H1 (cell line): ENCODE results near the gene SNTG2. TPM values are rescaled to one million over a fixed set of nuclear protein-coding genes. Genes with fewer than 3 reads are reported as not detected.

ENCODE experiments used
- CTCF ChIA-PET: fragments of 300-600 bp; sonication (Branson Sonifier 250); formaldehyde crosslinking; loops from one replicate; lab custom pipeline; 2021; ENCODE audit not compliant: partially characterized antibody; lab: Charles Lee
- POLR2A ChIA-PET: fragments of 300-600 bp; sonication (Branson Sonifier 250); formaldehyde crosslinking; loops from one replicate; lab custom pipeline; 2021; ENCODE audit warnings: inconsistent platforms; ENCODE audit not compliant: partially characterized antibody; lab: Charles Lee
- DNase-seq, 2 experiments: peaks; one replicate each; pipeline versions ENCODE4 v3.0.0 to v3.0.0-alpha.2; 2010 to 2022; ENCODE audit warnings: low spot score in 2 of 2, low read depth in 1 of 2, mixed read lengths in 1 of 2
- FAIRE-seq: peaks from 2 replicates; lab custom pipeline; 2011; peaks lifted over from hg19 to GRCh38; lab: Jason Lieb, UNC
- H2AFZ ChIP-seq: 2 replicates; pipeline ENCODE4 v1.8.1; 2012; ENCODE audit warnings: low read length, inconsistent platforms
- H2AK5ac ChIP-seq: 2 replicates; pipeline ENCODE4 v1.6.1; 2013; ENCODE audit warnings: low read depth, low read length
- H2BK120ac ChIP-seq: replicated peaks from 2 replicates; pipeline ENCODE3; 2013; ENCODE audit warnings: low read depth, low read length, inconsistent platforms
- H2BK12ac ChIP-seq: 2 replicates; pipeline ENCODE4 v1.6.1; 2013; ENCODE audit warnings: low read depth, low read length
- H2BK15ac ChIP-seq: 2 replicates; pipeline ENCODE4 v1.6.1; 2013; ENCODE audit warnings: low read length
- H2BK20ac ChIP-seq: 2 replicates; pipeline ENCODE4 v1.6.1; 2013; ENCODE audit warnings: low read length
- H2BK5ac ChIP-seq: 2 replicates; pipeline ENCODE4 v1.6.1; 2013; ENCODE audit warnings: low read depth, low read length
- H3K14ac ChIP-seq: 2 replicates; pipeline ENCODE4 v1.6.1; 2013; ENCODE audit warnings: inconsistent platforms; ENCODE audit not compliant: insufficient read length
- H3K18ac ChIP-seq: 2 replicates; pipeline ENCODE4 v1.6.1; 2013; ENCODE audit warnings: low read length; ENCODE audit errors: extremely low read depth
- H3K23ac ChIP-seq: 2 replicates; pipeline ENCODE4 v1.6.1; 2013; ENCODE audit warnings: inconsistent platforms; ENCODE audit not compliant: insufficient read length
- H3K23me2 ChIP-seq: 2 replicates; pipeline ENCODE4 v1.6.1; 2013; ENCODE audit warnings: low read depth, low read length
- H3K27ac ChIP-seq: 2 replicates; pipeline ENCODE4 v1.6.1; 2011; ENCODE audit warnings: low read depth, low read length, inconsistent platforms
- H3K27me3 ChIP-seq, 4 experiments: replicated peaks in 1 of 4; 1 replicate in 1 of 4; 2 replicates in 3 of 4; pipeline versions ENCODE4 v1.6.1 to v1.8.1; 2011 to 2013; ENCODE audit warnings: low read length in 3 of 4, mild to moderate bottlenecking in 3 of 4, inconsistent platforms in 2 of 4, mixed read lengths in 2 of 4, moderate library complexity in 1 of 4; ENCODE audit not compliant: control insufficient read depth in 3 of 4, insufficient read depth in 3 of 4; ENCODE audit errors: extremely low read depth in 1 of 4
- H3K36me3 ChIP-seq, 4 experiments: 2 replicates each; pipeline versions ENCODE4 v1.6.1 to v1.8.1; 2011 to 2013; ENCODE audit warnings: mild to moderate bottlenecking in 4 of 4, low read length in 3 of 4, moderate library complexity in 2 of 4, control low read depth in 1 of 4, inconsistent platforms in 1 of 4; ENCODE audit not compliant: insufficient read depth in 4 of 4, control insufficient read depth in 2 of 4
- H3K4ac ChIP-seq: replicated peaks from 2 replicates; pipeline ENCODE3; 2013; ENCODE audit warnings: low read length, low read depth, mixed read lengths, inconsistent platforms; ENCODE audit not compliant: insufficient read length
- H3K4me1 ChIP-seq, 4 experiments: replicated peaks in 1 of 4; 1 replicate in 1 of 4; 2 replicates in 3 of 4; pipeline versions ENCODE4 v1.6.1 to v1.8.1; 2011 to 2013; ENCODE audit warnings: low read length in 3 of 4, inconsistent platforms in 2 of 4, mixed read lengths in 1 of 4; ENCODE audit not compliant: insufficient read depth in 4 of 4, control insufficient read depth in 3 of 4
- H3K4me2 ChIP-seq, 2 experiments: 2 replicates each; pipeline versions ENCODE4 v1.6.1 to v1.8.1; 2011 to 2013; ENCODE audit warnings: low read depth in 2 of 2, low read length in 2 of 2, control low read depth in 1 of 2, inconsistent platforms in 1 of 2, mild to moderate bottlenecking in 1 of 2; ENCODE audit not compliant: insufficient read depth in 1 of 2
- H3K4me3 ChIP-seq, 4 experiments: fragments of 200-600, 300-600 bp in 1 of 4; sonication (generic), shearing (Covaris generic), sonication (Bioruptor Twin) in 1 of 4; 2 replicates each; pipeline versions ENCODE4 v1.5.1 to v1.8.1; 2011 to 2016; ENCODE audit warnings: low read length in 4 of 4, low read depth in 3 of 4, control low read depth in 2 of 4, inconsistent platforms in 2 of 4, mild to moderate bottlenecking in 2 of 4, mixed read lengths in 1 of 4, moderate library complexity in 1 of 4; ENCODE audit not compliant: insufficient read depth in 2 of 4; ENCODE audit errors: extremely low read depth in 1 of 4
- H3K56ac ChIP-seq: replicated peaks from 2 replicates; pipeline ENCODE3; 2013; ENCODE audit warnings: low read depth, mild to moderate bottlenecking, mixed read lengths, low read length, inconsistent platforms; ENCODE audit not compliant: insufficient read length
- H3K79me1 ChIP-seq: 2 replicates; pipeline ENCODE4 v1.6.1; 2013; ENCODE audit warnings: low read depth, low read length, control low read depth
- H3K79me2 ChIP-seq, 2 experiments: 2 replicates each; pipeline versions ENCODE4 v1.6.1 to v1.8.1; 2012 to 2013; ENCODE audit warnings: low read length in 2 of 2, mild to moderate bottlenecking in 2 of 2, inconsistent platforms in 1 of 2; ENCODE audit not compliant: insufficient read depth in 2 of 2, control insufficient read depth in 1 of 2
- H3K9ac ChIP-seq, 4 experiments: replicated peaks in 1 of 4; 1 replicate in 1 of 4; 2 replicates in 3 of 4; pipeline versions ENCODE4 v1.6.1 to v1.8.1; 2011 to 2013; ENCODE audit warnings: low read depth in 3 of 4, low read length in 3 of 4, control low read depth in 2 of 4, mild to moderate bottlenecking in 2 of 4, moderate library complexity in 2 of 4, inconsistent platforms in 1 of 4; ENCODE audit errors: extremely low read depth in 1 of 4
- H3K9me3 ChIP-seq, 2 experiments: 2 replicates each; pipeline versions ENCODE4 v1.6.1 to v1.8.1; 2012 to 2013; ENCODE audit warnings: mild to moderate bottlenecking in 2 of 2, moderate library complexity in 2 of 2, control low read depth in 1 of 2, inconsistent platforms in 1 of 2, low read depth in 1 of 2, low read length in 1 of 2, mixed read lengths in 1 of 2; ENCODE audit not compliant: insufficient read depth in 2 of 2
- H4K20me1 ChIP-seq, 2 experiments: replicated peaks in 1 of 2; 2 replicates each; pipeline versions ENCODE3 to v1.8.1; 2011 to 2013; ENCODE audit warnings: inconsistent platforms in 2 of 2, low read length in 2 of 2, mild to moderate bottlenecking in 1 of 2; ENCODE audit not compliant: insufficient read depth in 2 of 2, control insufficient read depth in 1 of 2
- H4K5ac ChIP-seq: 2 replicates; pipeline ENCODE4 v1.6.1; 2013; ENCODE audit warnings: low read length, low read depth, mixed read lengths, inconsistent platforms; ENCODE audit not compliant: insufficient read length
- H4K8ac ChIP-seq: 2 replicates; pipeline ENCODE4 v1.8.0; 2013; ENCODE audit warnings: mild to moderate bottlenecking, moderate library complexity, low read length, inconsistent platforms; ENCODE audit not compliant: insufficient read depth; ENCODE audit errors: extremely low read depth
- H4K91ac ChIP-seq: replicated peaks from 2 replicates; pipeline ENCODE3; 2013; ENCODE audit warnings: low read length, mixed read lengths, inconsistent platforms; ENCODE audit not compliant: insufficient read length
- ASH2L ChIP-seq: fragments of 200-600, 300-600 bp; sonication (generic); IDR thresholded peaks from one replicate; pipeline ENCODE4 v1.7.1; 2017; ENCODE audit warnings: low read length
- CHD2 ChIP-seq: IDR thresholded peaks from 2 replicates; pipeline ENCODE4 v1.6.1; 2012; ENCODE audit warnings: low read length, improper control_type of control experiment
- EGR1 ChIP-seq: IDR thresholded peaks from 2 replicates; pipeline ENCODE4 v1.6.1; 2011; ENCODE audit warnings: low read depth, low read length, borderline replicate concordance
- KDM4A ChIP-seq: IDR thresholded peaks from one replicate; pipeline ENCODE4 v1.7.1; 2012; ENCODE audit warnings: low read depth, mild to moderate bottlenecking, moderate library complexity, low read length, inconsistent platforms; ENCODE audit not compliant: severe bottlenecking
- MAX ChIP-seq: IDR thresholded peaks from 2 replicates; pipeline ENCODE4 v1.6.1; 2012; ENCODE audit warnings: inconsistent platforms
- RBBP5 ChIP-seq: IDR thresholded peaks from 2 replicates; pipeline ENCODE4 v1.7.1; 2012; ENCODE audit warnings: low read depth, mild to moderate bottlenecking, inconsistent platforms, low read length, moderate library complexity, borderline replicate concordance
- SIRT6 ChIP-seq: IDR thresholded peaks from one replicate; pipeline ENCODE4 v1.7.1; 2012; ENCODE audit warnings: low read length, inconsistent platforms
- SP4 ChIP-seq: IDR thresholded peaks from 2 replicates; pipeline ENCODE4 v1.6.1; 2012; ENCODE audit warnings: low read length, inconsistent platforms
- WGBS, 2 experiments: shearing (Covaris generic) in 1 of 2; methylation state at CpG; one replicate each; pipeline versions ENCODE4 v1.1.6 to v1.1.7; 2013 to 2015; ENCODE audit warnings: low lambda C conversion rate in 2 of 2, mixed read lengths in 2 of 2, inconsistent platforms in 1 of 2, low coverage in 1 of 2, missing lambda C conversion rate in 1 of 2; ENCODE audit not compliant: insufficient replicate concordance in 2 of 2, insufficient coverage in 1 of 2, insufficient read length in 1 of 2; ENCODE audit errors: extremely low coverage in 1 of 2, missing lambda C conversion rate in 1 of 2; 5-methylcytosine and 5-hydroxymethylcytosine counted together
- long read RNA-seq, 2 experiments: library from RNA in 1 of 2; library from capped mRNA in 1 of 2; stranded (forward); transcript quantifications; one replicate each; pipeline ENCODE4 v2.0.0, GENCODE V29; 2021; ENCODE audit warnings: inconsistent platforms in 1 of 2
- polyA minus RNA-seq, 3 experiments: library from RNA; depleted of rRNA, polyadenylated mRNA; stranded (reverse); fragments of >200 nt; gene quantifications; 1 replicate in 2 of 3; 2 replicates in 1 of 3; pipeline ENCODE4 v1.2.3, GENCODE V29; 2011
- polyA plus RNA-seq, 7 experiments: library from polyadenylated mRNA; depleted of rRNA in 3 of 7; stranded (reverse) in 5 of 7; unstranded in 2 of 7; fragments of >200 nt in 5 of 7; fragments of 200-250 nt in 2 of 7; gene quantifications; 1 replicate in 5 of 7; 2 replicates in 1 of 7; 4 replicates in 1 of 7; pipeline versions ENCODE4 v1.2.1 to v1.2.3, GENCODE V29; 2011 to 2013; ENCODE audit warnings: missing spikeins in 2 of 7, mixed read lengths in 2 of 7
- total RNA-seq: library from RNA; stranded (reverse); fragmentation: NEBNext Ultra II Directional; extraction: Animal tissue kit (Norgen Biotek cat#: 25700); gene quantifications from 2 replicates; pipeline ENCODE4 v1.2.1, GENCODE V29; 2021

The SNTG2 gene
- 14.3 and 18.1 TPM in 2 replicates for total RNA-seq
- polyA plus RNA-seq (2011; rRNA removed): 6.6 TPM in 2 replicates
- polyA plus RNA-seq (2011; cell fraction: cytosol; rRNA removed): 8.8 TPM
- 24.3 TPM for polyA plus RNA-seq (2011; cell fraction: nucleus; rRNA removed)
- 7.4 to 10.4 TPM (median 9.0 TPM) in 4 replicates for polyA plus RNA-seq (2012, experiment 1 of 2)
- polyA plus RNA-seq (2012, experiment 2 of 2): 4.1 TPM
- polyA plus RNA-seq (2013, experiment 1 of 2): 4.3 TPM
- 5.0 TPM for polyA plus RNA-seq (2013, experiment 2 of 2)
- 21.3 and 26.6 TPM in 2 replicates for polyA minus RNA-seq (2011; rRNA and poly(A)+ RNA removed)
- 17.2 TPM for polyA minus RNA-seq (2011; cell fraction: cytosol; rRNA and poly(A)+ RNA removed)
- 62.8 TPM for polyA minus RNA-seq (2011; cell fraction: nucleus; rRNA and poly(A)+ RNA removed)
- long read RNA-seq, experiment 1, partial matches to known transcripts: 1 of 12 reads
- long read RNA-seq, experiment 1, other reads (novel, unspliced or antisense): 11 of 12 reads
- long read RNA-seq, experiment 2, partial matches to known transcripts: 0 of 4 reads
- long read RNA-seq, experiment 2, other reads (novel, unspliced or antisense): 4 of 4 reads

- CTCF ChIA-PET: interaction anchor here (0.7 to 1.1 kb wide), 2 partner anchors 52 to 229 kb away, joined by 3 read pairs; no protein-coding TSS in a partner anchor
- TF ChIP-seq SP4 (no peak), CHD2 (no peak), MAX (peak; percentile 74), EGR1 (peak; percentile 96), ASH2L (peak; percentile 93), RBBP5 (0 out of 2 replicates have a peak, but pooled peaks have one; percentile 62), KDM4A (peak; percentile 68), SIRT6 (no peak)
Observed at GRCh38 chr2:950080-950966, at the start of gene SNTG2. SNTG2 (plus strand) TSS chr2:950849; CDS start chr2:950997, 148 bp downstream.

More at GRCh38 chr2:950080-950966, at the start of gene SNTG2:
- no peak within 1 kb of the TSS for H3K14ac ChIP-seq
- peak within 1 kb of the TSS; percentile 34; the same call in 1 of the 2 replicates for H3K18ac ChIP-seq
- peaks cover 7 to 16% of the 10 kb centered on the region in 2 experiments for H4K20me1 ChIP-seq
- H4K5ac ChIP-seq: peak within 1 kb of the TSS; percentile 48
- DNase-seq (peak in 1 of 2 experiments; percentile 86), FAIRE-seq (no peak)
- no peak within 1 kb of the TSS for H2AK5ac ChIP-seq
- H3K9me3 ChIP-seq: no peaks in the 10 kb centered on the region
- H3K4me1 ChIP-seq: peaks cover 5 to 27% (median 12%) of the 10 kb centered on the region in 4 experiments; a peak in 6 of 7 replicates
- H2BK120ac ChIP-seq: no peak within 1 kb of the TSS
- H2AFZ ChIP-seq: no peak within 1 kb of the TSS
- WGBS, 2 experiments: 0% methylated on average over 9 of the region's 100 CpGs; no CpG with 5 or more reads in 1 of the 2 experiments
- H3K56ac ChIP-seq: peak within 1 kb of the TSS; percentile 60
- H4K8ac ChIP-seq: peak within 1 kb of the TSS; percentile 31
- no peak within 1 kb of the TSS for H3K4ac ChIP-seq
- H2BK15ac ChIP-seq: no peak within 1 kb of the TSS
- H2BK5ac ChIP-seq: 0 out of 2 replicates have a peak within 1 kb of the TSS, but pooled peaks have one; percentile 22
- peaks cover 2% of the 10 kb centered on the region; the same call in 1 of the 2 replicates for H3K79me1 ChIP-seq
- no peak within 1 kb of the TSS for H2BK20ac ChIP-seq
- H3K9ac ChIP-seq: peak within 1 kb of the TSS; percentile 11 to 44 (median 21); a peak in 4 of 7 replicates
- H3K27me3 ChIP-seq: peaks cover 0 to 4% (median 0%) of the 10 kb centered on the region in 4 experiments; a peak in 3 of 7 replicates
- peak within 1 kb of the TSS; percentile 48 to 91 (median 54) for H3K4me3 ChIP-seq
- H3K23me2 ChIP-seq: peaks cover 12% of the 10 kb centered on the region
- H3K23ac ChIP-seq: no peak within 1 kb of the TSS
- no peaks in the 10 kb centered on the region for H3K36me3 ChIP-seq
- H3K4me2 ChIP-seq: peak within 1 kb of the TSS; percentile 78 to 83
- POLR2A ChIA-PET: interaction anchor here (0.6 to 1.1 kb wide), 6 partner anchors 8 to 270 kb away, joined by 3 to 4 read pairs (median 3); no protein-coding TSS in a partner anchor
- no peak within 1 kb of the TSS for H2BK12ac ChIP-seq
- no peak within 1 kb of the TSS for H3K27ac ChIP-seq
- H3K79me2 ChIP-seq: peaks cover 12 to 42% of the 10 kb centered on the region in 2 experiments; a peak in 3 of 4 replicates
- H4K91ac ChIP-seq: peak within 1 kb of the TSS; percentile 29
